Astrocyte of the spinal cord (primary cell): Measurements from ENCODE around the gene MND1.
A peak's percentile ranks its signal among the peaks of the same experiment; 100 is the strongest.

Source experiments
- DNase-seq: peaks from one replicate; pipeline ENCODE4 v3.0.0; 2011; ENCODE audit warnings: low read depth, low spot score
- H3K4me3 ChIP-seq: 2 replicates; pipeline ENCODE4 v1.5.1; 2011; ENCODE audit warnings: low read depth, mild to moderate bottlenecking, low read length, moderate library complexity
- CTCF ChIP-seq: IDR thresholded peaks from 2 replicates; pipeline ENCODE4 v1.5.1; 2012; ENCODE audit warnings: low read depth, mild to moderate bottlenecking, low read length, inconsistent platforms
- in situ Hi-C: cut with HindIII; loops from 2 replicates; pipeline ENCODE4 v1.10.0; 2017; ENCODE audit warnings: low sequenced_read_pairs

MND1 gene

GRCh38 chr4:153393397-153393796 lies 48.9 kb downstream of the MND1 start:
- DNase-seq, result peak; percentile 61
- in situ Hi-C loops, result no loop called here
- TF ChIP-seq CTCF, result no peak
- H3K4me3 ChIP-seq, result no peak overlapping the region

- no peak overlapping the region for H3K4me3 ChIP-seq
- no peak for DNase-seq
- TF ChIP-seq CTCF, result no peak
- in situ Hi-C loops, result no loop called here
These were observed 50.5 kb downstream of the MND1 start for GRCh38 chr4:153394945-153395344.

- no peak overlapping the region for H3K4me3 ChIP-seq
- in situ Hi-C loops, result no loop called here
- no peak for DNase-seq
- TF ChIP-seq CTCF, result no peak
These were observed 54.2 kb downstream of the MND1 start for GRCh38 chr4:153398713-153399112.

- in situ Hi-C loops, result no loop called here
- no peak for TF ChIP-seq CTCF
- DNase-seq, result no peak
- no peak overlapping the region for H3K4me3 ChIP-seq
These were observed 54.9 kb downstream of the MND1 start for GRCh38 chr4:153399358-153399757.

GRCh38 chr4:153401501-153401900 lies 57.0 kb downstream of the MND1 start:
- TF ChIP-seq CTCF, result no peak
- DNase-seq, result no peak
- in situ Hi-C loops, result no loop called here
- no peak overlapping the region for H3K4me3 ChIP-seq

- DNase-seq, result peak; percentile 65
- in situ Hi-C loops, result no loop called here
- TF ChIP-seq CTCF, result no peak
- no peak overlapping the region for H3K4me3 ChIP-seq
These were observed 57.9 kb downstream of the MND1 start for GRCh38 chr4:153402366-153402765.

GRCh38 chr4:153403726-153404125 lies 59.2 kb downstream of the MND1 start:
- in situ Hi-C loops, result no loop called here
- no peak overlapping the region for H3K4me3 ChIP-seq
- no peak for TF ChIP-seq CTCF
- DNase-seq, result no peak
